Mucosa of descending colon (tissue), 3 donors: ENCODE measurements around the gene GSE1. TPM values are rescaled to one million over a fixed set of nuclear protein-coding genes. Genes with fewer than 3 reads are reported as not detected.

Source experiments
- ATAC-seq: fragments of 200-7000 bp; cut with Tn5 transposase; one replicate; pipeline ENCODE4 v1.9.1; 2020; ENCODE audit warnings: mild to moderate bottlenecking, moderate library complexity
- DNase-seq, 3 donors: peaks; one replicate each; pipeline ENCODE4 v3.0.0-alpha.2; 2020
- H3K36me3 ChIP-seq: fragments of 200-600 bp; one replicate; pipeline ENCODE4 v1.8.0; 2021; ENCODE audit warnings: low read depth, mild to moderate bottlenecking
- H3K4me1 ChIP-seq: fragments of 200-600 bp; one replicate; pipeline ENCODE4 v1.8.0; 2021; ENCODE audit warnings: low read depth, mild to moderate bottlenecking
- H3K4me3 ChIP-seq: fragments of 200-600 bp; one replicate; pipeline ENCODE4 v1.8.0; 2021; ENCODE audit warnings: mild to moderate bottlenecking
- H3K9me3 ChIP-seq: fragments of 200-600 bp; one replicate; pipeline ENCODE4 v1.8.0; 2021; ENCODE audit warnings: mild to moderate bottlenecking
- intact Hi-C, 2 donors: fragments of 100-400 bp; cut with DNase I in 1 of 2; cut with micrococcal nuclease in 1 of 2; formaldehyde crosslinking; loops; one replicate each; pipeline versions ENCODE4 v1.11.0 to v1.11.1; 2022; cut with DNase I, micrococcal nuclease
- total RNA-seq, 3 donors: library from RNA; stranded (reverse); fragmentation: NEBNext Ultra II Directional in 2 of 3; extraction: Animal tissue kit (Norgen Biotek cat#: 25700) in 2 of 3; gene quantifications; one replicate each; pipeline versions ENCODE4 v1.2.1 to v1.2.4, GENCODE V29; 2021 to 2023
- TF ChIP-seq, protein P1 (sequence below): fragments of 200-600 bp; IDR thresholded peaks from one replicate; pipeline ENCODE4 v1.8.0; 2022; ENCODE audit warnings: antibody characterized with exemption, mild to moderate bottlenecking
- donor health status: DM: no; HTN: no; CAD: no; lungs with moderate emphysema.
- donor health status: DM: no; HTN: no; CAD: no.
- donor health status: DM: no; HTN: yes; CAD: no.

The GSE1 gene
- total RNA-seq, 3 donors from 2014 or later = 107 to 122 (median 107) TPM

DNA sequence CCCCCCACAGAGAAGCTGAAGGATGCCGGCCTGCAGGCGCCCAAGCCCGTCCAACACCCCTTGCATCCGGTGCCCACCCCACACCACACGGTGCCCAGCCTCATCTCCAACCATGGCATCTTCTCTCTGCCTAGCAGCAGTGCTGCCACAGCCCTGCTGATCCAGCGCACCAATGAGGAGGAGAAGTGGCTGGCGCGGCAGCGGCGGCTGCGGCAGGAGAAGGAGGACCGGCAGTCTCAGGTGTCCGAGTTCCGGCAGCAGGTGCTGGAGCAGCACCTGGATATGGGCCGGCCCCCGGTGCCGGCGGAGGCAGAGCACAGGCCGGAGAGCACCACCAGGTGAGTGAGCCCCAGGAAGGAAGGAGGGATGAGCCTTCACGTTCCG is 44.1 kb downstream of the GSE1 start:
- Histone ChIP-seq H3K9me3 (no peaks in the 10 kb centered on the region), H3K4me1 (peaks cover 1% of the 10 kb centered on the region), H3K4me3 (no peak overlapping the region), H3K36me3 (peaks cover 14% of the 10 kb centered on the region)
- TF ChIP-seq, protein P1, sequence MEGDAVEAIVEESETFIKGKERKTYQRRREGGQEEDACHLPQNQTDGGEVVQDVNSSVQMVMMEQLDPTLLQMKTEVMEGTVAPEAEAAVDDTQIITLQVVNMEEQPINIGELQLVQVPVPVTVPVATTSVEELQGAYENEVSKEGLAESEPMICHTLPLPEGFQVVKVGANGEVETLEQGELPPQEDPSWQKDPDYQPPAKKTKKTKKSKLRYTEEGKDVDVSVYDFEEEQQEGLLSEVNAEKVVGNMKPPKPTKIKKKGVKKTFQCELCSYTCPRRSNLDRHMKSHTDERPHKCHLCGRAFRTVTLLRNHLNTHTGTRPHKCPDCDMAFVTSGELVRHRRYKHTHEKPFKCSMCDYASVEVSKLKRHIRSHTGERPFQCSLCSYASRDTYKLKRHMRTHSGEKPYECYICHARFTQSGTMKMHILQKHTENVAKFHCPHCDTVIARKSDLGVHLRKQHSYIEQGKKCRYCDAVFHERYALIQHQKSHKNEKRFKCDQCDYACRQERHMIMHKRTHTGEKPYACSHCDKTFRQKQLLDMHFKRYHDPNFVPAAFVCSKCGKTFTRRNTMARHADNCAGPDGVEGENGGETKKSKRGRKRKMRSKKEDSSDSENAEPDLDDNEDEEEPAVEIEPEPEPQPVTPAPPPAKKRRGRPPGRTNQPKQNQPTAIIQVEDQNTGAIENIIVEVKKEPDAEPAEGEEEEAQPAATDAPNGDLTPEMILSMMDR = no peak
- intact Hi-C loops = no loop called here
- DNase-seq = peak in 2 of 3 donors; percentile 12 to 45
- ATAC-seq = no peak

GRCh38 chr16:85657996-85658395 is 44.9 kb downstream of the GSE1 start:
- TF ChIP-seq, protein P1 = no peak
- intact Hi-C loops = no loop called here

GRCh38 chr16:85658504-85659326 is 45.6 kb downstream of the GSE1 start:
- DNase-seq (peak in 2 of 3 donors; percentile 17 to 46), ATAC-seq (no peak)
- TF ChIP-seq, protein P1 = no peak
- H3K4me3 ChIP-seq = no peak overlapping the region
- H3K4me1 ChIP-seq = no peaks in the 10 kb centered on the region
- H3K36me3 ChIP-seq = peaks cover 19% of the 10 kb centered on the region
- H3K9me3 ChIP-seq = no peaks in the 10 kb centered on the region
- intact Hi-C loops = no loop called here

More at GRCh38 chr16:85657996-85658395, 44.9 kb downstream of the GSE1 start:
- Histone ChIP-seq H3K4me3 (no peak overlapping the region), H3K9me3 (no peaks in the 10 kb centered on the region), H3K36me3 (peaks cover 14% of the 10 kb centered on the region), H3K4me1 (no peaks in the 10 kb centered on the region)
- no peak for ATAC-seq
- DNase-seq = peak in 1 of 3 donors; percentile 9

GRCh38 chr16:85659336-85659735 is 46.2 kb downstream of the GSE1 start:
- intact Hi-C loops = no loop called here
- Histone ChIP-seq H3K36me3 (peaks cover 22% of the 10 kb centered on the region), H3K4me3 (no peak overlapping the region)

GRCh38 chr16:85659805-85660511 is 46.8 kb downstream of the GSE1 start:
- Histone ChIP-seq H3K4me3 (no peak overlapping the region), H3K36me3 (peaks cover 27% of the 10 kb centered on the region), H3K4me1 (no peaks in the 10 kb centered on the region), H3K9me3 (no peaks in the 10 kb centered on the region)
- ATAC-seq (peak; percentile 73), DNase-seq (peak; percentile 61 to 80 (median 80))
- intact Hi-C loops = no loop called here
- TF ChIP-seq, protein P1 = peak; percentile 81

More at GRCh38 chr16:85659336-85659735, 46.2 kb downstream of the GSE1 start:
- Histone ChIP-seq H3K4me1 (no peaks in the 10 kb centered on the region), H3K9me3 (no peaks in the 10 kb centered on the region)
- TF ChIP-seq, protein P1 = no peak
- peak in 2 of 3 donors; percentile 12 to 27 for DNase-seq
- ATAC-seq = no peak
